OCI-LY3 (cell line): ENCODE results near the gene MFGE8.

Experiments used
- EZH2phosphoT487 ChIP-seq: fragments of 200-600 bp; shearing (Covaris generic); IDR thresholded peaks from 2 replicates; pipeline ENCODE4 v1.6.1; 2018; ENCODE audit warnings: antibody characterized with exemption, mixed run types, low read depth
- TF ChIP-seq, protein P1 (sequence below): fragments of 200-600, 300-600 bp; sonication (generic); IDR thresholded peaks from 2 replicates; pipeline ENCODE4 v1.5.1; 2014; ENCODE audit warnings: antibody characterized with exemption, low read length, low read depth

DNA sequence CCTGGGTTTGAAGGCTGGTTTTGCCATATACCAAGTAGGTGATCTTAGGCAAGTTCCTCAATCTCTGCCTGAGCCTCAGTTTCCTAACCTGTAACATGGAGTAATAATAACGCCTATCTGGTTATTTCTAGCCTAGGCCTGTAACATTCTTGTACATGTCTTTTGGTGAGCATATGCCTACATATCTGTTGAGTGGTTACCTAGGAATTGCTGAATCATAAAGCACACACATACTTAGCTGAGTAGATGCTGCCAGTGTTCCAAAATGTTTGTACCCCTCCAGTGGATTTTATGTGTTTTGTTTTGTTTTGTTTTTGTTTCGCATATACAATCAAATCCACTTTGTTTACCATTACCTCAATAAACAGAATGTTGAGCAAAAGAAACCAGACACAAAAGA is 17.4 kb upstream of the MFGE8 start:
- TF ChIP-seq, protein P1, sequence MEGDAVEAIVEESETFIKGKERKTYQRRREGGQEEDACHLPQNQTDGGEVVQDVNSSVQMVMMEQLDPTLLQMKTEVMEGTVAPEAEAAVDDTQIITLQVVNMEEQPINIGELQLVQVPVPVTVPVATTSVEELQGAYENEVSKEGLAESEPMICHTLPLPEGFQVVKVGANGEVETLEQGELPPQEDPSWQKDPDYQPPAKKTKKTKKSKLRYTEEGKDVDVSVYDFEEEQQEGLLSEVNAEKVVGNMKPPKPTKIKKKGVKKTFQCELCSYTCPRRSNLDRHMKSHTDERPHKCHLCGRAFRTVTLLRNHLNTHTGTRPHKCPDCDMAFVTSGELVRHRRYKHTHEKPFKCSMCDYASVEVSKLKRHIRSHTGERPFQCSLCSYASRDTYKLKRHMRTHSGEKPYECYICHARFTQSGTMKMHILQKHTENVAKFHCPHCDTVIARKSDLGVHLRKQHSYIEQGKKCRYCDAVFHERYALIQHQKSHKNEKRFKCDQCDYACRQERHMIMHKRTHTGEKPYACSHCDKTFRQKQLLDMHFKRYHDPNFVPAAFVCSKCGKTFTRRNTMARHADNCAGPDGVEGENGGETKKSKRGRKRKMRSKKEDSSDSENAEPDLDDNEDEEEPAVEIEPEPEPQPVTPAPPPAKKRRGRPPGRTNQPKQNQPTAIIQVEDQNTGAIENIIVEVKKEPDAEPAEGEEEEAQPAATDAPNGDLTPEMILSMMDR = no peak
- no peak for TF ChIP-seq EZH2phosphoT487
